Kasumi-1 (cell line): ENCODE measurements around the gene SIRT3.

ENCODE experiments used
- DNase-seq, 2 experiments: peaks; one replicate each; lab custom pipeline; 2025; lab: John Stamatoyannopoulos, UW

SIRT3 gene

GRCh38 chr11:235997-236773, at the start of gene SIRT3:
Gene SIRT3 (minus strand): TSS chr11:236342. CDS start chr11:236328, 14 bp downstream.
- DNase-seq: peak; percentile 96 to 98

DNA sequence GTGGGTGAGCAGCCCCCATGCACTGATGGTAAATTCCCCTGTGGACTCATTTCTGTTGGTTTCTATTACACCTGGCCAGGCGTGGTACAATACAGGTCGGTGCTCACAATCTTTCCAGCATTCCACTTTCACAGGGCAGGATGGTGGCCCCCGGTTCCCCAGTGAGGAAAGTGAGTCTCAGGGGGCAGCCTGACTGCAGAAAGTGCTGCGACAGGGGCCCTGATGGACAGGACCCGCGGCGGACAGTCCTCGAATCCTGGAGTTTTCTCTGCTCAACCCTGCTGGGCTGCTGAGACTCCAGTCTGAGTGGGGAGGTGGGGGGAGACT, 49.7 kb upstream of the SIRT3 start:
- no peak for DNase-seq

GRCh38 chr11:285021-285893, 49.1 kb upstream of the SIRT3 start:
- no peak for DNase-seq

DNA sequence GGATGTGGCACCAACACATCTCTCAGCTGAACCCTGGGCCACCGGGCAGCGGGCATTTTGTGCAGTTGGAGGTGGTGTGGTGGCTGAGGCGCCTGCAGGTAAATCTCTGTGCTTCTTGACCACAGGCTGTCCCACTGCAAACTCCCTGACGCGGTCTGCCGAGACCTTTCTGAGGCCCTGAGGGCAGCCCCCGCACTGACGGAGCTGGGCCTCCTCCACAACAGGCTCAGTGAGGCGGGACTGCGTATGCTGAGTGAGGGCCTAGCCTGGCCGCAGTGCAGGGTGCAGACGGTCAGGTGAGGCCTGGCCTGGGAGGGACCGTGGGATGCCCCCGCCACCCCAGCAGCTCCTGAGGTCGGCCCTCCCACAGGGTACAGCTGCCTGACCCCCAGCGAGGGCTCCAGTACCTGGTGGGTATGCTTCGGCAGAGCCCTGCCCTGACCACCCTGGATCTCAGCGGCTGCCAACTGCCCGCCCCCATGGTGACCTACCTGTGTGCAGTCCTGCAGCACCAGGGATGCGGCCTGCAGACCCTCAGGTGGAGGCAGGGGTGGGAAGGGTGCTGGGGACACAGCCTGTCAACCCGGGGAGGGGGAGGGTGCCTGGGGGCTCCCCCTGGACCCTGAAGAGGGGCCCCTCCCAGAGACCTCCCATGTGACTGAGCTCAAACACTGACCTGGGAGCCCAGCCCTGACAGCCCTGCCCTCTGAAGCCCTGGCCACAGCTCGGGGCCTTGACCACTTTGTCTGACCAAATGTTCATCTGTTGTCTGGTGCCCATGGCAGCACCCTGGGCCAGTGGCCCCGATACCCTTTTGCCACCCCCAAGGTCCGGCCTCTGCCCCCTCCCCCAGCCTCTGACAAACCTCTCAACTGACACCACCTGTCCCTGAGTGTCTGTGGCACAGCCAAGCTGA, 48.2 kb upstream of the SIRT3 start:
- no peak for DNase-seq

DNA sequence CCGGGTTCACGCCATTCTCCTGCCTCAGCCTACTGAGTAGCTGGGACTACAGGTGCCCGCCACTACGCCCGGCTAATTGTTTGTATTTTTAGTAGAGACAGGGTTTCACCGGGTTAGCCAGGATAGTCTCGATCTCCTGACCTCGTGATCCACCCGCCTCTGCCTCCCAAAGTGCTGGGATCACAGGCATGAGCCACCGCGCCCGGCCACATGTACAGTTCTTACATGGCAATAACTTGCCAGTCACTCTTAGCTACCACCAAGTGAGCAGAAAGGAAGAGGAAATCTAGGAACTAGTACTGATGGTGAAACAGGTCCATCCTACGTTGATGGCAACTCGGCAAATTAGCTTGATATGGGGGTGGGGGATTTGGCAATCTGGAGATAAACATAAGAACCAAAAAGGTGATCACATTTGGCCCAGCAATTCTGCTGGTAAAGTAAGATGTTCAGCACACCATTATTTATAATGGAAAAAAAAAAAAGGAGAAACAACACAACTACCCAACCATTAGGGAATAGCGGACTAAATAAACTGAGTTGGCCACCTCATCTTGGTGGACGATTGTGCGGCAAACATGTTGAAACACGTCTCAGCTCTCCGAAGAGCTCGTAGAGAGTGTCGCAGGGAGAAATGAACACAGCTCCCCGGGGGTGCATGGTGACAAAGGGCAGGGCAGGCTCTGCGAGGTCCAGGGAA, 47.4 kb upstream of the SIRT3 start:
- DNase-seq: no peak

DNA sequence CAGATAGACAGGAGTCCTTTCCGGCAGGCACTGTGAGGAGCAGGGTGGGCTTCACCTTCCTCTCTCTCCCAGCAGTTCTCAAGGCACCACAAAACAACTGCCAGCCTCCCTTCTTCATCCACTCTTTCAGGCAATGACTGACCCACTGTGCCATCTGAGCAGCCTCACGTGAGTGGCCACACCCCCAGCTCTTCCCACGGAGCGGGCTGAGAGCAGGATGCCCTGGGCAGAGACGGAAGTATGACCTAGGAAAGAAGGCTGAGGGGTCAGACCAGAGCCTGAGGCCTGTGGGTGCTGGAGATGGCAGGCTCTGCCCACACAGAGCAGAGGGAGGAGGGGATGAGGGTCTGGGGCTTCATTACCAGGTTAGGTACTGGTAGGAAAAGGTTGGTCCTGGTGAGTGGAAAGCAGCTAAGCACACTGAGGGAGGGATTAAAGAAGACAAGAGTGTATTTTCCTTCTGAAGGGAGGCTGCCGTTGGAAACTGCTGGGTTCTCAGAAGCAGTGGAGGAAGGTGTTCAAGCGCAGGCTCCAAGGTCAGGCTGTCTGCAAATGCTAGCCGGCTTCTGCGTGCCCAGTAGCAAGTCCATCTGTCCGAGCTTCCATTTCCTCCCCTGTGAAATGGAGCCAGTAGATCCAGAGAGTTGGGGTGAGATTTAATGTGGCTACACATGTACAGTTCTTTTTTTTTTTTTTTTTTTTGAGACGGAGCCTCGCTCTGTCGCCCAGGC, 46.7 kb upstream of the SIRT3 start:
- DNase-seq: no peak

DNA sequence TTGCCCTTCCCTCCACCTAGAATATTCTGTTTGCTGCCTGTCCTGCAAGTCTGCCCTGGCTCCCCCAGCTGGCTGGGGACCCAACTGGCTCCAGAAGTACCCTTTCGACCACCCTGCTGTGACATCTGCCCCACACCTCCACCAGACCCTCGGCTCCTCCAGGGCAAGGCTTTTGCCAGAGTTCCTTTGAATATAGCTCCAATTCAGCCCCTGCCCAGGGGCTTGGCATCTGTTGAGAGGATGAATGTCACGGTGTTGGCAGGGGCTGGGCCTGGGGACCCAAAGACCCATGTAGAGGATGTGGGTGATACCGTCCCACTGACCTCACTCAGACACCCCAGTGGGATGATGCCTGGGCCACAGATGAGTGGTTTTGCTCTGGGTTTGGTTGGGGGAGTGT, 46.0 kb upstream of the SIRT3 start:
- DNase-seq: no peak

GRCh38 chr11:281486-282161, 45.5 kb upstream of the SIRT3 start:
- DNase-seq: no peak

- DNase-seq: no peak
These were observed 44.8 kb upstream of the SIRT3 start for GRCh38 chr11:280706-281485.

DNA sequence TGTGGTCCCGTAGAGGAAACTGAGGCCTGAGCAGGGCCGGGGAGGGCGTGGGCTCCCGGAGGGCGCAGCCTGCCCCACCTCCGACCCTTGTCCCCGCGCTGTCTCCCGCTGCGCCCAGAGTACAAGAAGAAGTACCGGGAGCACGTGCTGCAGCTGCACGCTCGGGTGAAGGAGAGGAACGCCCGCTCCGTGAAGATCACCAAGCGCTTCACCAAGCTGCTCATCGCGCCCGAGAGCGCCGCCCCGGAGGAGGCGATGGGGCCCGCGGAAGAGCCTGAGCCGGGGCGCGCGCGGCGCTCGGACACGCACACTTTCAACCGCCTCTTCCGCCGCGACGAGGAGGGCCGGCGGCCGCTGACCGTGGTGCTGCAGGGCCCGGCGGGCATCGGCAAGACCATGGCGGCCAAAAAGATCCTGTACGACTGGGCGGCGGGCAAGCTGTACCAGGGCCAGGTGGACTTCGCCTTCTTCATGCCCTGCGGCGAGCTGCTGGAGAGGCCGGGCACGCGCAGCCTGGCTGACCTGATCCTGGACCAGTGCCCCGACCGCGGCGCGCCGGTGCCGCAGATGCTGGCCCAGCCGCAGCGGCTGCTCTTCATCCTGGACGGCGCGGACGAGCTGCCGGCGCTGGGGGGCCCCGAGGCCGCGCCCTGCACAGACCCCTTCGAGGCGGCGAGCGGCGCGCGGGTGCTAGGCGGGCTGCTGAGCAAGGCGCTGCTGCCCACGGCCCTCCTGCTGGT, 44.0 kb upstream of the SIRT3 start:
- DNase-seq: peak; percentile 65 to 70

- no peak for DNase-seq
These were observed 43.2 kb upstream of the SIRT3 start for GRCh38 chr11:279040-279965.

- no peak for DNase-seq
These were observed 42.1 kb upstream of the SIRT3 start, which contains the start of gene NLRP6 for GRCh38 chr11:278001-278951. Gene NLRP6 (plus strand): TSS chr11:278407. CDS start chr11:278570, 163 bp downstream.

- no peak for DNase-seq
These were observed 40.1 kb upstream of the SIRT3 start for GRCh38 chr11:276219-276618.

GRCh38 chr11:272931-273198, 36.7 kb upstream of the SIRT3 start:
- DNase-seq: no peak

GRCh38 chr11:272195-272930, 36.2 kb upstream of the SIRT3 start:
- DNase-seq: no peak

- DNase-seq: no peak
These were observed 35.2 kb upstream of the SIRT3 start for GRCh38 chr11:271319-271715.
